ENCODE measurements around the gene SLC26A5. TPM values are rescaled to one million over a fixed set of nuclear protein-coding genes. Genes with fewer than 3 reads are reported as not detected.
A peak's percentile ranks its signal among the peaks of the same experiment; 100 is the strongest.

The SLC26A5 gene
- total and polyA plus RNA-seq, 11 donors, result not detected

DNA sequence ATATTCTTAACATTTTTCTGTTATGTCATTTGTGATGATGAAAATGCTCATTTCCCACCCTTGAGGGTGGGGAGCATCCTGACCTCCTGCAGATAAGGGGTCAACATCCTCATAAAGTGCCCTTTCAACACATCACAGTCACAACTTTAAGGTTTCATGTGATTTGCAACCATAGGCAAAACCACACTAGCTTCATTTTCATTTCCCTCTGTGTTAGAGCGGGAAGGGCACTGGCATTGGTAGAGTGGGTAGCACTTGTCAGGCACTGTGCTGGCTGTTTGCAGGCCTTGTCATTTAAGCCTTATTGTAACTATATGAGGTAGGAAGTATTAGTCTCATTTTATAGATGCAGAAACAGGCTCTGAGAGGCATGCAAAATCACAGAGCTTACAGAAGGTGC is 58.8 kb downstream of the SLC26A5 start:
- intact Hi-C loops (cut with DNase I), result no loop called here
- Histone ChIP-seq H3K9me3 (no peaks in the 10 kb centered on the region), H3K4me1 (no peaks in the 10 kb centered on the region), H3K27ac (no peak overlapping the region), H3K27me3 (peaks cover 0 to 3% (median 0%) of the 10 kb centered on the region in 9 donors), H3K4me3 (no peak overlapping the region), H3K36me3 (no peaks in the 10 kb centered on the region)
- TF ChIP-seq POLR2A (IDR thresholded peaks at IDR 0.05), result no peak
- TF ChIP-seq, protein P1, sequence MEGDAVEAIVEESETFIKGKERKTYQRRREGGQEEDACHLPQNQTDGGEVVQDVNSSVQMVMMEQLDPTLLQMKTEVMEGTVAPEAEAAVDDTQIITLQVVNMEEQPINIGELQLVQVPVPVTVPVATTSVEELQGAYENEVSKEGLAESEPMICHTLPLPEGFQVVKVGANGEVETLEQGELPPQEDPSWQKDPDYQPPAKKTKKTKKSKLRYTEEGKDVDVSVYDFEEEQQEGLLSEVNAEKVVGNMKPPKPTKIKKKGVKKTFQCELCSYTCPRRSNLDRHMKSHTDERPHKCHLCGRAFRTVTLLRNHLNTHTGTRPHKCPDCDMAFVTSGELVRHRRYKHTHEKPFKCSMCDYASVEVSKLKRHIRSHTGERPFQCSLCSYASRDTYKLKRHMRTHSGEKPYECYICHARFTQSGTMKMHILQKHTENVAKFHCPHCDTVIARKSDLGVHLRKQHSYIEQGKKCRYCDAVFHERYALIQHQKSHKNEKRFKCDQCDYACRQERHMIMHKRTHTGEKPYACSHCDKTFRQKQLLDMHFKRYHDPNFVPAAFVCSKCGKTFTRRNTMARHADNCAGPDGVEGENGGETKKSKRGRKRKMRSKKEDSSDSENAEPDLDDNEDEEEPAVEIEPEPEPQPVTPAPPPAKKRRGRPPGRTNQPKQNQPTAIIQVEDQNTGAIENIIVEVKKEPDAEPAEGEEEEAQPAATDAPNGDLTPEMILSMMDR (IDR thresholded peaks at IDR 0.05), result no peak
- no peak for DNase-seq
- WGBS, 4 donors, result 67 to 87% (median 71%) methylated on average over 1 of the region's 1 CpG
- ATAC-seq, result no peak

DNA sequence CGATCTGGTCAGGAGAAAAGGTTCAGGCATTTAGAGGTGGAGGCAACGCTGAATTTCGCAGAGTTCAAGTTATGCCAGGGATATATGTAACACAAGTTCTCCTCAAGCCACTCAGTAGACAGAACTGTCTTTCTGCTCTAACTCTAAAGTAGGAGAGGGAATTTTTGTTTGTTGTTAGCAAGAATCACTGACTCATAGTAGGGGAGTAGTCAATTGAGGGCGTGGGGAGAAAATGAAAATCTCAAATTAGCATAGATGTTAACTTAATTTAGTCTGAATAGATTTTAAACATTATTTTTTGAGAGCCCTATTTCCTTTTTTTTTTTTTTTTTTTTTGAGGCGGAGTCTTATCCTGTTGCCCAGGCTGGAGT is 64.0 kb downstream of the SLC26A5 start:
- DNase-seq (no peak), ATAC-seq (no peak)
- intact Hi-C loops (cut with DNase I), result no loop called here

DNA sequence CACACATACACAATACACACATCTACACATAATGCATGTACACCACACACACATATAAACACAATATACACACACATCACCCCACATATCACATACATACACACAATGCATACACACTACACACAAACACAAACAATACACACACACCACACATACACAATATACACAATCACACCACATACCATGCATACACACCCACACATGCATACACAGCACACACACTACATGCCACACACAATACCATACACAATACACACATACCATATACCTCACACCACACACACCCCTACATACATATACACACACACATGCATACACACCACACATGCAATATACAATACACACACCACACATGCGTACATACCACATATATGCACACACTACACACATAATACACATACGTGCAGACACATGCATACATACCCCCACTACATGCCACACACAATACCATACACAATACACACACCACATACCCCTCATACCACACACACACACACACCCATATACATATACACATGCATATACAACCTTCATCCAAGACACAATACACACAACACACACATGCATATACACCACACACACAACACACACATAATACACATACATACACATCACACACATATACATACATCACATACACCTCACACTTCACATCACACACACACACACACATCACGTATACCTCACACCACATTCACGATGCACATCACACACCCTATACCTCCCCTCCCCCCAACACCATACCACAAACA is 64.6 kb downstream of the SLC26A5 start:
- H3K27ac ChIP-seq, result no peak overlapping the region
- no peaks in the 10 kb centered on the region for H3K36me3 ChIP-seq
- peaks cover 0 to 15% (median 0%) of the 10 kb centered on the region in 9 donors for H3K27me3 ChIP-seq
- H3K4me3 ChIP-seq, result no peak overlapping the region
- ATAC-seq (peak in 1 of 4 donors; percentile 42), DNase-seq (no peak)
- H3K9me3 ChIP-seq, result no peaks in the 10 kb centered on the region
- intact Hi-C loops (cut with DNase I), result no loop called here
- no peaks in the 10 kb centered on the region for H3K4me1 ChIP-seq
- TF ChIP-seq, protein P1 (IDR thresholded peaks at IDR 0.05), result no peak
- no peak for TF ChIP-seq POLR2A (IDR thresholded peaks at IDR 0.05)
- 87 to 96% (median 93%) methylated on average over 4 of the region's 4 CpGs for WGBS, 4 donors

More for the DNA sequence above, 64.0 kb downstream of the SLC26A5 start:
- Histone ChIP-seq H3K4me1 (no peaks in the 10 kb centered on the region), H3K27me3 (peaks cover 0 to 13% (median 0%) of the 10 kb centered on the region in 9 donors), H3K9me3 (no peaks in the 10 kb centered on the region), H3K36me3 (no peaks in the 10 kb centered on the region), H3K27ac (no peak overlapping the region), H3K4me3 (no peak overlapping the region)
- TF ChIP-seq POLR2A (IDR thresholded peaks at IDR 0.05), result no peak
- TF ChIP-seq, protein P1 (IDR thresholded peaks at IDR 0.05), result no peak
- WGBS, 4 donors, result 84 to 89% (median 86%) methylated on average over 5 of the region's 5 CpGs

DNA sequence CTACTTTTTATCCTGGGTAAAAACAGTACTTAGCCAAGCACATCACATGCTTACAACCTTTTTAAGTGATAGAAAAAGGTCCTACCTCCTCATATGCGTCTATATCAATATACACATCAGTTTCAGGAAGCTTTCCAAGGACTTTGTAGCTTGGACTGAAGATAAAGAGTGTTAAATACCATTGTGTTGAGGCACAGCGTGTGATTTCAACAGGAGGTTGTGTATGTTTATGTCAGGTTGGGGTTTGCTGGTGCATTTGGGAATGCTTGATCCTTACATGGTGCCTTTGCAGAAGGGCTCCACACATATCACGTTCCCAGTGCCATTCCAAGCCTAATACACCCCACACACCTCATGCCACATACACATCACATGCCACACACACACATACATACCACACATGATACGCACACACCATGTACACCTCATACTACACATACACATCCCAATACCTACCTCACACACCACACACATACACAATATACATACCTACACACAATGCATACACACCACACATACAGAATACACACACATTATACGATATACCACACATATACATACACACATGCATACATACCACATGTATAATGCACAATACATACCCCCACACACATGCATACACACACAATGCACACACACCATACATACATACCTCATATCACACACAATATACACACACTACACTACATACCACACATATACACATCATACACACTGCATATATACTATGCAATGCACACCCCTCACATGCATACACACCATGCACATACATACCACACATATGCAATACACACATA is 65.4 kb downstream of the SLC26A5 start:
- DNase-seq (no peak), ATAC-seq (peak in 1 of 4 donors; percentile 29)
- 59 to 65% (median 62%) methylated on average over 5 of the region's 5 CpGs for WGBS, 4 donors

More for the DNA sequence above, 65.4 kb downstream of the SLC26A5 start:
- Histone ChIP-seq H3K27me3 (peaks cover 0 to 15% (median 0%) of the 10 kb centered on the region in 9 donors), H3K9me3 (no peaks in the 10 kb centered on the region), H3K27ac (no peak overlapping the region), H3K4me1 (no peaks in the 10 kb centered on the region), H3K4me3 (no peak overlapping the region), H3K36me3 (no peaks in the 10 kb centered on the region)
- intact Hi-C loops (cut with DNase I), result no loop called here
- TF ChIP-seq, protein P1 (IDR thresholded peaks at IDR 0.05), result no peak
